Fibroblast of the aortic adventitia (primary cell): ENCODE results near the gene MAK. TPM values are rescaled to one million over a fixed set of nuclear protein-coding genes. Genes with fewer than 3 reads are reported as not detected.
"Not testable (repeated sequence)": the region's sequence is repeated elsewhere in the genome, so short reads cannot be mapped to it uniquely, and the experiment has no call there.

Source experiments
- DNase-seq: peaks from one replicate; pipeline ENCODE4 v3.0.0-alpha.2; 2010; ENCODE audit warnings: low read depth
- H3K4me3 ChIP-seq: 2 replicates; pipeline ENCODE4 v1.5.1; 2011; ENCODE audit warnings: low read depth, mild to moderate bottlenecking, control low read depth, low read length, moderate library complexity
- CTCF ChIP-seq: IDR thresholded peaks from 2 replicates; pipeline ENCODE4 v1.5.1; 2011; ENCODE audit warnings: mild to moderate bottlenecking, low read length, control low read depth, inconsistent platforms; ENCODE audit not compliant: insufficient read depth
- total RNA-seq: library from RNA; depleted of rRNA; stranded (reverse); fragments of >200 nt; gene quantifications from 2 replicates; pipeline ENCODE4 v1.2.3, GENCODE V29; 2012; ENCODE audit warnings: low replicate concordance

Gene MAK
- under 0.01 TPM in 1 of 2 replicates, not detected in the other for total RNA-seq

GRCh38 chr6:10837995-10838793, at the start of gene MAK:
Gene MAK (minus strand): TSS chr6:10838539. CDS start chr6:10830648, 7,891 bp downstream.
- DNase-seq: peak; percentile 47
- peak within 1 kb of the TSS; percentile 70 for H3K4me3 ChIP-seq
- TF ChIP-seq CTCF: no peak

- no peak for TF ChIP-seq CTCF
- peak; percentile 37 for DNase-seq
- H3K4me3 ChIP-seq: peak within 1 kb of the TSS; percentile 33
Observed at GRCh38 chr6:10886691-10887502, 48.6 kb upstream of the MAK start, which contains the start of gene SYCP2L. Gene SYCP2L (plus strand): TSS chr6:10887052. CDS start chr6:10887127, 75 bp downstream.

GRCh38 chr6:10886365-10886690, 48.0 kb upstream of the MAK start:
- DNase-seq, H3K4me3 ChIP-seq: not testable (repeated sequence)

GRCh38 chr6:10884245-10884972, 46.1 kb upstream of the MAK start:
- no peak overlapping the region for H3K4me3 ChIP-seq
- no peak for DNase-seq
- no peak for TF ChIP-seq CTCF

- H3K4me3 ChIP-seq: no peak overlapping the region
- no peak for TF ChIP-seq CTCF
- no peak for DNase-seq
Observed at GRCh38 chr6:10883312-10884244, 45.2 kb upstream of the MAK start.

- no peak for TF ChIP-seq CTCF
- no peak for DNase-seq
- no peak overlapping the region for H3K4me3 ChIP-seq
Observed at GRCh38 chr6:10882657-10883171, 44.4 kb upstream of the MAK start.

GRCh38 chr6:10882253-10882630, 43.9 kb upstream of the MAK start:
- DNase-seq: not testable (repeated sequence)

More at GRCh38 chr6:10882253-10882630, 43.9 kb upstream of the MAK start:
- H3K4me3 ChIP-seq: not testable (repeated sequence)
